ENCODE results near the gene BMPER. TPM values are rescaled to one million over a fixed set of nuclear protein-coding genes. Genes with fewer than 3 reads are reported as not detected.

Gene BMPER
- polyA plus RNA-seq, 1 donor: 4.9 TPM

GRCh38 chr7:34189031-34189430 lies 283.7 kb downstream of the BMPER start:
- WGBS (ENCODE audit: insufficient coverage, low lambda C conversion rate): 100% methylated on average over 1 of the region's 3 CpGs
- H3K36me3 ChIP-seq (ENCODE audit: control insufficient read depth, insufficient read depth, low read length): no peaks in the 10 kb centered on the region
- no peaks in the 10 kb centered on the region for H3K4me1 ChIP-seq (ENCODE audit: control insufficient read depth, insufficient read depth, low read length)
- DNase-seq: no peak
- H3K4me3 ChIP-seq (ENCODE audit: low read length): no peak overlapping the region
- H3K27ac ChIP-seq (ENCODE audit: low read length): no peak overlapping the region
- H3K9me3 ChIP-seq (ENCODE audit: control insufficient read depth, low read depth, low read length): no peaks in the 10 kb centered on the region
- no peaks in the 10 kb centered on the region for H3K27me3 ChIP-seq (ENCODE audit: control insufficient read depth, insufficient read depth, low read length)

GRCh38 chr7:34190299-34190698 lies 285.0 kb downstream of the BMPER start:
- Histone ChIP-seq H3K27ac (ENCODE audit: low read length) (no peak overlapping the region), H3K4me3 (ENCODE audit: low read length) (no peak overlapping the region), H3K4me1 (ENCODE audit: control insufficient read depth, insufficient read depth, low read length) (no peaks in the 10 kb centered on the region), H3K27me3 (ENCODE audit: control insufficient read depth, insufficient read depth, low read length) (no peaks in the 10 kb centered on the region), H3K9me3 (ENCODE audit: control insufficient read depth, low read depth, low read length) (no peaks in the 10 kb centered on the region), H3K36me3 (ENCODE audit: control insufficient read depth, insufficient read depth, low read length) (no peaks in the 10 kb centered on the region)
- WGBS (ENCODE audit: insufficient coverage, low lambda C conversion rate): no CpG with 5 or more reads among the region's 4 CpGs
- no peak for DNase-seq

GRCh38 chr7:34191162-34191561 lies 285.8 kb downstream of the BMPER start:
- DNase-seq: no peak
- H3K4me3 ChIP-seq (ENCODE audit: low read length): no peak overlapping the region
- H3K27me3 ChIP-seq (ENCODE audit: control insufficient read depth, insufficient read depth, low read length): no peaks in the 10 kb centered on the region
- no peaks in the 10 kb centered on the region for H3K36me3 ChIP-seq (ENCODE audit: control insufficient read depth, insufficient read depth, low read length)
- H3K27ac ChIP-seq (ENCODE audit: low read length): no peak overlapping the region
- WGBS (ENCODE audit: insufficient coverage, low lambda C conversion rate): 83% methylated on average over 1 of the region's 8 CpGs
- no peaks in the 10 kb centered on the region for H3K9me3 ChIP-seq (ENCODE audit: control insufficient read depth, low read depth, low read length)
- H3K4me1 ChIP-seq (ENCODE audit: control insufficient read depth, insufficient read depth, low read length): no peaks in the 10 kb centered on the region

GRCh38 chr7:34191771-34192479 lies 286.6 kb downstream of the BMPER start:
- H3K9me3 ChIP-seq (ENCODE audit: control insufficient read depth, low read depth, low read length): no peaks in the 10 kb centered on the region
- no peaks in the 10 kb centered on the region for H3K36me3 ChIP-seq (ENCODE audit: control insufficient read depth, insufficient read depth, low read length)
- H3K4me1 ChIP-seq (ENCODE audit: control insufficient read depth, insufficient read depth, low read length): no peaks in the 10 kb centered on the region
- H3K4me3 ChIP-seq (ENCODE audit: low read length): no peak overlapping the region
- no CpG with 5 or more reads among the region's 6 CpGs for WGBS (ENCODE audit: insufficient coverage, low lambda C conversion rate)
- no peak for DNase-seq
- no peak overlapping the region for H3K27ac ChIP-seq (ENCODE audit: low read length)
- H3K27me3 ChIP-seq (ENCODE audit: control insufficient read depth, insufficient read depth, low read length): no peaks in the 10 kb centered on the region

GRCh38 chr7:34192906-34193305 lies 287.6 kb downstream of the BMPER start:
- H3K4me1 ChIP-seq (ENCODE audit: control insufficient read depth, insufficient read depth, low read length): no peaks in the 10 kb centered on the region
- DNase-seq: no peak
- no peaks in the 10 kb centered on the region for H3K36me3 ChIP-seq (ENCODE audit: control insufficient read depth, insufficient read depth, low read length)
- H3K9me3 ChIP-seq (ENCODE audit: control insufficient read depth, low read depth, low read length): no peaks in the 10 kb centered on the region
- WGBS (ENCODE audit: insufficient coverage, low lambda C conversion rate): no CpG with 5 or more reads among the region's 1 CpG
- no peak overlapping the region for H3K27ac ChIP-seq (ENCODE audit: low read length)
- H3K4me3 ChIP-seq (ENCODE audit: low read length): no peak overlapping the region
- H3K27me3 ChIP-seq (ENCODE audit: control insufficient read depth, insufficient read depth, low read length): no peaks in the 10 kb centered on the region

GRCh38 chr7:34198231-34198641 lies 292.9 kb downstream of the BMPER start:
- H3K9me3 ChIP-seq (ENCODE audit: control insufficient read depth, low read depth, low read length): no peaks in the 10 kb centered on the region
- no peak overlapping the region for H3K27ac ChIP-seq (ENCODE audit: low read length)
- no peak for DNase-seq
- no peak overlapping the region for H3K4me3 ChIP-seq (ENCODE audit: low read length)
- 100% methylated on average over 1 of the region's 1 CpG for WGBS (ENCODE audit: insufficient coverage, low lambda C conversion rate)
- H3K4me1 ChIP-seq (ENCODE audit: control insufficient read depth, insufficient read depth, low read length): no peaks in the 10 kb centered on the region
- no peaks in the 10 kb centered on the region for H3K36me3 ChIP-seq (ENCODE audit: control insufficient read depth, insufficient read depth, low read length)
- H3K27me3 ChIP-seq (ENCODE audit: control insufficient read depth, insufficient read depth, low read length): no peaks in the 10 kb centered on the region
